Activated CD8-positive, alpha-beta memory T cell treated with anti-CD3 and anti-CD28 coated beads, Interleukin-2, amount 50 U/mL, for 4 hours (primary cell): ENCODE data around the gene SMG6.

Experiments used
- DNase-seq: peaks from one replicate; pipeline ENCODE4 v3.0.0-alpha.2; 2020

The SMG6 gene

GRCh38 chr17:2093349-2093748 lies 210.2 kb downstream of the SMG6 start:
- DNase-seq, result no peak

- DNase-seq, result no peak
Observed at GRCh38 chr17:2092253-2092652, 211.3 kb downstream of the SMG6 start.

GRCh38 chr17:2090804-2091534 lies 212.6 kb downstream of the SMG6 start:
- no peak for DNase-seq

GRCh38 chr17:2090210-2090641 lies 213.4 kb downstream of the SMG6 start:
- DNase-seq, result no peak

GRCh38 chr17:2089021-2089422 lies 214.6 kb downstream of the SMG6 start:
- no peak for DNase-seq

GRCh38 chr17:2087597-2088211 lies 215.9 kb downstream of the SMG6 start:
- DNase-seq, result peak; percentile 49

GRCh38 chr17:2086306-2086705 lies 217.3 kb downstream of the SMG6 start:
- DNase-seq, result no peak

GRCh38 chr17:2085648-2085949 lies 218.0 kb downstream of the SMG6 start:
- DNase-seq, result no peak

- no peak for DNase-seq
Observed at GRCh38 chr17:2084766-2085647, 218.6 kb downstream of the SMG6 start.

GRCh38 chr17:2084036-2084765 lies 219.4 kb downstream of the SMG6 start:
- DNase-seq, result no peak

- DNase-seq, result no peak
Observed at GRCh38 chr17:2083613-2084035, 220.0 kb downstream of the SMG6 start.

- DNase-seq, result no peak
Observed at GRCh38 chr17:2082003-2082781, 221.4 kb downstream of the SMG6 start.

GRCh38 chr17:2081564-2081963 lies 222.0 kb downstream of the SMG6 start:
- DNase-seq, result no peak

GRCh38 chr17:2077040-2077439 lies 226.5 kb downstream of the SMG6 start:
- no peak for DNase-seq

GRCh38 chr17:2076087-2076984 lies 227.2 kb downstream of the SMG6 start:
- DNase-seq, result no peak

GRCh38 chr17:2075336-2076086 lies 228.1 kb downstream of the SMG6 start:
- DNase-seq, result no peak

GRCh38 chr17:2074919-2075318 lies 228.7 kb downstream of the SMG6 start:
- no peak for DNase-seq

- DNase-seq, result no peak
Observed at GRCh38 chr17:2071455-2072281, 231.9 kb downstream of the SMG6 start.

GRCh38 chr17:2071024-2071385 lies 232.6 kb downstream of the SMG6 start:
- no peak for DNase-seq
